Measurements from ENCODE around the gene ARHGAP11B. TPM values are rescaled to one million over a fixed set of nuclear protein-coding genes. Genes with fewer than 3 reads are reported as not detected.

Gene ARHGAP11B

Other genes with a start within 250 kb of the ARHGAP11B start
- 2.2 and 4.6 TPM in 2 replicates for gene CHRFAM7A, start 232.6 kb upstream of the ARHGAP11B start, total RNA-seq (2014; rRNA removed)
- gene GOLGA8R, start 211.9 kb upstream of the ARHGAP11B start, total RNA-seq (2014; rRNA removed), result 1.3 and 2.0 TPM in 2 replicates
- gene GOLGA8Q, start 74.1 kb upstream of the ARHGAP11B start, total RNA-seq (2014; rRNA removed), result 0.77 and 1.2 TPM in 2 replicates
- gene GOLGA8H, start 22.1 kb upstream of the ARHGAP11B start, total RNA-seq (2014; rRNA removed), result 0.40 and 0.77 TPM in 2 replicates

Data from LHCN-M2 (cell line).